IMR-90 (cell line): ENCODE results near the gene CRYAA. TPM values are rescaled to one million over a fixed set of nuclear protein-coding genes. Genes with fewer than 3 reads are reported as not detected.

ENCODE experiments used
- ATAC-seq: fragments of 200-7000 bp; cut with Tn5 transposase; 2 replicates; pipeline ENCODE4 v1.9.1; 2020; ENCODE audit warnings: low read depth, mild to moderate bottlenecking, moderate library complexity
- BruUV-seq: library from RNA; stranded (reverse); fragments of 400-500 nt; replicated peaks from 2 replicates; lab custom pipeline; 2021; lab: Mats Ljungman, UMichigan
- CTCF ChIA-PET: fragments of 300-600 bp; formaldehyde crosslinking; extraction: SDS; loops from one replicate; lab custom pipeline; 2021; ENCODE audit warnings: antibody characterized with exemption; lab: Yijun Ruan, JAX
- POLR2A ChIA-PET: fragments of 300-600 bp; sonication (Branson Sonifier 250); formaldehyde crosslinking; loops from one replicate; lab custom pipeline; 2022; ENCODE audit warnings: antibody characterized with exemption; ENCODE audit not compliant: unreplicated experiment; lab: Charles Lee
- DNase-seq: peaks from one replicate; pipeline ENCODE4 v3.0.0; 2013
- H2AFZ ChIP-seq: replicated peaks from 2 replicates; pipeline ENCODE3; 2013; ENCODE audit warnings: low read length, mild to moderate bottlenecking; ENCODE audit not compliant: poor library complexity
- H2AK5ac ChIP-seq: 2 replicates; pipeline ENCODE4 v1.6.1; 2013; ENCODE audit warnings: low read depth, low read length, inconsistent platforms
- H2AK9ac ChIP-seq: replicated peaks from 2 replicates; pipeline ENCODE3; 2013; ENCODE audit warnings: mild to moderate bottlenecking, low read depth, low read length, moderate library complexity; ENCODE audit not compliant: poor library complexity
- H2BK120ac ChIP-seq: 2 replicates; pipeline ENCODE4 v1.6.1; 2013; ENCODE audit warnings: low read depth, low read length, inconsistent platforms
- H2BK15ac ChIP-seq: 3 replicates; pipeline ENCODE4 v1.6.1; 2013; ENCODE audit warnings: low read depth, low read length, inconsistent platforms
- H2BK20ac ChIP-seq: 2 replicates; pipeline ENCODE4 v1.6.1; 2013; ENCODE audit warnings: low read depth, mild to moderate bottlenecking, inconsistent platforms, low read length, moderate library complexity
- H2BK5ac ChIP-seq: 2 replicates; pipeline ENCODE4 v1.6.1; 2013; ENCODE audit warnings: mild to moderate bottlenecking, low read depth, low read length, inconsistent platforms; ENCODE audit not compliant: poor library complexity, severe bottlenecking
- H3K14ac ChIP-seq: replicated peaks from 2 replicates; pipeline ENCODE4 v1.6.1; 2013; ENCODE audit warnings: low read depth, low read length, inconsistent platforms
- H3K18ac ChIP-seq: 2 replicates; pipeline ENCODE4 v1.6.1; 2013; ENCODE audit warnings: low read depth, low read length, control low read depth
- H3K23ac ChIP-seq: 2 replicates; pipeline ENCODE4 v1.6.1; 2013; ENCODE audit warnings: low read depth, low read length, inconsistent platforms
- H3K27ac ChIP-seq: 2 replicates; pipeline ENCODE4 v1.5.1; 2013; ENCODE audit warnings: mild to moderate bottlenecking, control low read depth, low read length; ENCODE audit not compliant: insufficient read depth
- H3K27me3 ChIP-seq: 2 replicates; pipeline ENCODE4 v1.6.1; 2013; ENCODE audit warnings: low read length; ENCODE audit not compliant: control insufficient read depth, insufficient read depth
- H3K36me3 ChIP-seq: 2 replicates; pipeline ENCODE4 v1.6.1; 2013; ENCODE audit warnings: low read length, mixed read lengths; ENCODE audit not compliant: control insufficient read depth, insufficient read depth
- H3K4ac ChIP-seq: 2 replicates; pipeline ENCODE4 v1.6.1; 2013; ENCODE audit warnings: low read depth, low read length, inconsistent platforms
- H3K4me1 ChIP-seq: 2 replicates; pipeline ENCODE4 v1.6.1; 2013; ENCODE audit warnings: low read length, mixed read lengths; ENCODE audit not compliant: control insufficient read depth, insufficient read depth
- H3K4me2 ChIP-seq: 2 replicates; pipeline ENCODE4 v1.6.1; 2013; ENCODE audit warnings: low read depth, mild to moderate bottlenecking, control low read depth, low read length, moderate library complexity
- H3K4me3 ChIP-seq: 2 replicates; pipeline ENCODE4 v1.5.1; 2013; ENCODE audit warnings: low read depth, mild to moderate bottlenecking, control low read depth, low read length, moderate library complexity; ENCODE audit not compliant: insufficient read depth
- H3K56ac ChIP-seq: 2 replicates; pipeline ENCODE4 v1.6.1; 2013; ENCODE audit warnings: low read length, inconsistent platforms; ENCODE audit not compliant: insufficient read depth; ENCODE audit errors: extremely low read depth
- H3K79me1 ChIP-seq, 2 experiments: 2 replicates each; pipeline ENCODE4 v1.6.1; 2013; ENCODE audit warnings: low read length in 2 of 2, inconsistent platforms in 1 of 2, low read depth in 1 of 2
- H3K9ac ChIP-seq: 2 replicates; pipeline ENCODE4 v1.6.1; 2013; ENCODE audit warnings: low read depth, low read length, control low read depth
- H3K9me1 ChIP-seq: 2 replicates; pipeline ENCODE4 v1.6.1; 2013; ENCODE audit warnings: low read length, inconsistent platforms; ENCODE audit not compliant: insufficient read depth
- H3K9me3 ChIP-seq: 2 replicates; pipeline ENCODE4 v1.6.1; 2013; ENCODE audit warnings: low read length; ENCODE audit not compliant: control insufficient read depth, insufficient read depth
- H4K20me1 ChIP-seq: 2 replicates; pipeline ENCODE4 v1.6.1; 2013; ENCODE audit warnings: low read length, inconsistent platforms; ENCODE audit not compliant: insufficient read depth
- H4K5ac ChIP-seq: 2 replicates; pipeline ENCODE4 v1.6.1; 2013; ENCODE audit warnings: mild to moderate bottlenecking, low read depth, low read length, control low read depth
- H4K8ac ChIP-seq, 2 experiments: 2 replicates each; pipeline ENCODE4 v1.6.1; 2013; ENCODE audit warnings: low read depth in 2 of 2, low read length in 2 of 2, control low read depth in 1 of 2, inconsistent platforms in 1 of 2
- H4K91ac ChIP-seq: 2 replicates; pipeline ENCODE4 v1.6.1; 2013; ENCODE audit warnings: low read depth, low read length, inconsistent platforms; ENCODE audit not compliant: insufficient read depth
- MAFK ChIP-seq: IDR thresholded peaks from 2 replicates; pipeline ENCODE4 v1.6.1; 2012; ENCODE audit warnings: low read depth, low read length, improper control_type of control experiment
- WGBS, 2 experiments: methylation state at CpG; one replicate each; pipeline versions ENCODE4 v1.1.5 to v1.1.7; 2013; ENCODE audit warnings: missing lambda C conversion rate in 2 of 2; ENCODE audit not compliant: insufficient read length in 1 of 2; ENCODE audit errors: extremely low coverage in 2 of 2; 5-methylcytosine and 5-hydroxymethylcytosine counted together
- dilution Hi-C: fragments of 300-500 bp; cut with HindIII; formaldehyde crosslinking; loops from one replicate; pipeline ENCODE4 v1.14.3; 2018; ENCODE audit warnings: low sequenced_read_pairs; ENCODE audit not compliant: unreplicated experiment
- in situ Hi-C: fragments of 300-500 bp; cut with MboI; formaldehyde crosslinking; loops from 3 replicates; pipeline ENCODE4 v1.14.3; 2019; ENCODE audit warnings: low sequenced_read_pairs, inconsistent platforms, mixed read lengths
- intact Hi-C: fragments of 100-400 bp; cut with micrococcal nuclease; formaldehyde crosslinking; loops from 2 replicates; pipeline ENCODE4 v1.10.0; 2022
- polyA plus RNA-seq, 3 experiments: library from polyadenylated mRNA; depleted of rRNA; stranded (reverse); fragments of >200 nt; gene quantifications; 2 replicates each; pipeline ENCODE4 v1.2.3, GENCODE V29; 2012; ENCODE audit warnings: low replicate concordance in 1 of 3
- total RNA-seq: library from RNA; depleted of rRNA; stranded (reverse); fragments of >200 nt; gene quantifications from 2 replicates; pipeline ENCODE4 v1.2.3, GENCODE V29; 2012

The CRYAA gene
- total and polyA plus RNA-seq, 2 of the 4 experiments (the other 2 are of a cell fraction): not detected

DNA sequence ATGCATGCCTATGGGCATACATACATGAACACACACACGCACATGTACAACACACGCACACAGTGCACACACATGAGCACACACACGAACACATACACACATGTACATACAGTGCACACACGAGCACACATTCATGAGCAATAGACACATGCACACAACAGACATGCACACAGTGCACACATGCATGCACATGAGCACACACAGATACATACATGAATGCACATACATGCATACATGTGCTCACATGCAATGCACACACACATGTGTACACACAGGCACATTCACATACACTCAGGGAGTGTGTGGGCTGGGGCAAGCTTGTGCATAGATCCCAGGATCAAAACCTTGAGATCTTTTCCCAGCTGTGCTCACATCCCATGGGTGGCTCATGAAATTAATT is 18.9 kb downstream of the CRYAA start:
- in situ Hi-C loops: no loop called here
- CTCF ChIA-PET: no interaction called here
- DNase-seq (no peak), ATAC-seq (no peak)
- peak overlapping the region; percentile 33 for H2AFZ ChIP-seq
- H2BK15ac ChIP-seq: no peak overlapping the region
- no peaks in the 10 kb centered on the region for H3K79me1 ChIP-seq
- H3K56ac ChIP-seq: no peak overlapping the region
- peaks cover 23% of the 10 kb centered on the region for H3K27me3 ChIP-seq
- no peak overlapping the region for H3K4ac ChIP-seq
- H3K23ac ChIP-seq: no peak overlapping the region
- no peak for TF ChIP-seq MAFK
- H3K9me1 ChIP-seq: peaks cover 5% of the 10 kb centered on the region
- H2BK120ac ChIP-seq: no peak overlapping the region
- no peak overlapping the region for H3K27ac ChIP-seq
- no peak overlapping the region for H3K4me2 ChIP-seq
- H3K4me3 ChIP-seq: no peak overlapping the region
- H4K91ac ChIP-seq: no peak overlapping the region
- no peaks in the 10 kb centered on the region for H3K4me1 ChIP-seq
- no peak overlapping the region for H2BK20ac ChIP-seq
- no peaks in the 10 kb centered on the region for H3K9me3 ChIP-seq
- no peak overlapping the region for H4K8ac ChIP-seq
- no TSS peak for BruUV-seq
- no peak overlapping the region for H3K9ac ChIP-seq
- H2AK9ac ChIP-seq: no peak overlapping the region
- dilution Hi-C loops: no loop called here
- no peak overlapping the region for H4K5ac ChIP-seq
- POLR2A ChIA-PET: no interaction called here
- no peak overlapping the region for H2BK5ac ChIP-seq
- no peaks in the 10 kb centered on the region for H4K20me1 ChIP-seq
- WGBS, 2 experiments: no CpG with 5 or more reads among the region's 4 CpGs
- H3K14ac ChIP-seq: no peak overlapping the region
- intact Hi-C loops: no loop called here
- H3K36me3 ChIP-seq: no peaks in the 10 kb centered on the region
- H2AK5ac ChIP-seq: no peak overlapping the region
- no peak overlapping the region for H3K18ac ChIP-seq
